GM12873 (cell line): ENCODE results near the gene RCC1.
A peak's percentile ranks its signal among the peaks of the same experiment; 100 is the strongest.

Source experiments
- CTCF ChIP-seq: IDR thresholded peaks from 2 replicates; pipeline ENCODE4 v1.5.1; 2012; ENCODE audit warnings: low read depth, mild to moderate bottlenecking, moderate library complexity, low read length, control low read depth; ENCODE audit not compliant: insufficient read depth; ENCODE audit errors: missing control alignments

Gene RCC1

GRCh38 chr1:28571911-28572310, 66.1 kb downstream of the RCC1 start:
- TF ChIP-seq CTCF: no peak

GRCh38 chr1:28573564-28573963, 67.7 kb downstream of the RCC1 start:
- TF ChIP-seq CTCF: no peak

- no peak for TF ChIP-seq CTCF
These were observed 71.3 kb downstream of the RCC1 start for GRCh38 chr1:28577052-28577678.

GRCh38 chr1:28577738-28578536, 72.1 kb downstream of the RCC1 start:
- TF ChIP-seq CTCF: no peak

- no peak for TF ChIP-seq CTCF
These were observed 72.9 kb downstream of the RCC1 start for GRCh38 chr1:28578696-28579218.

GRCh38 chr1:28579401-28579800, 73.6 kb downstream of the RCC1 start:
- no peak for TF ChIP-seq CTCF

- TF ChIP-seq CTCF: peak; percentile 59
These were observed 75.1 kb downstream of the RCC1 start for GRCh38 chr1:28580722-28581530.
